Epidermal melanocyte (primary cell): ENCODE results near the gene PLCB1.

Experiments used
- DNase-seq: peaks from one replicate; pipeline ENCODE4 v3.0.0; 2011; ENCODE audit warnings: low spot score; ENCODE audit not compliant: insufficient read length

PLCB1 gene

GRCh38 chr20:8212286-8212685 is 80.2 kb downstream of the PLCB1 start:
- DNase-seq, result no peak

GRCh38 chr20:8213270-8213669 is 81.2 kb downstream of the PLCB1 start:
- no peak for DNase-seq

GRCh38 chr20:8213831-8214587 is 81.9 kb downstream of the PLCB1 start:
- DNase-seq, result no peak

- DNase-seq, result no peak
Observed at GRCh38 chr20:8215361-8215781, 83.3 kb downstream of the PLCB1 start.

GRCh38 chr20:8216375-8217200 is 84.5 kb downstream of the PLCB1 start:
- no peak for DNase-seq

- DNase-seq, result no peak
Observed at GRCh38 chr20:8218861-8219260, 86.8 kb downstream of the PLCB1 start.

- DNase-seq, result no peak
Observed at GRCh38 chr20:8219403-8219802, 87.3 kb downstream of the PLCB1 start.

GRCh38 chr20:8220716-8221115 is 88.7 kb downstream of the PLCB1 start:
- DNase-seq, result no peak

GRCh38 chr20:8221887-8222419 is 89.9 kb downstream of the PLCB1 start:
- no peak for DNase-seq

GRCh38 chr20:8223091-8223870 is 91.2 kb downstream of the PLCB1 start:
- DNase-seq, result no peak

- DNase-seq, result no peak
Observed at GRCh38 chr20:8225658-8226057, 93.6 kb downstream of the PLCB1 start.

GRCh38 chr20:8226106-8226505 is 94.0 kb downstream of the PLCB1 start:
- DNase-seq, result no peak

GRCh38 chr20:8227293-8227692 is 95.2 kb downstream of the PLCB1 start:
- DNase-seq, result no peak

GRCh38 chr20:8228315-8228714 is 96.2 kb downstream of the PLCB1 start:
- DNase-seq, result no peak

- DNase-seq, result no peak
Observed at GRCh38 chr20:8229090-8229489, 97.0 kb downstream of the PLCB1 start.

GRCh38 chr20:8231038-8231437 is 99.0 kb downstream of the PLCB1 start:
- no peak for DNase-seq

- DNase-seq, result no peak
Observed at GRCh38 chr20:8232332-8232731, 100.3 kb downstream of the PLCB1 start.

GRCh38 chr20:8234580-8234979 is 102.5 kb downstream of the PLCB1 start:
- no peak for DNase-seq

GRCh38 chr20:8242066-8242465 is 110.0 kb downstream of the PLCB1 start:
- DNase-seq, result no peak

GRCh38 chr20:8242827-8243724 is 111.0 kb downstream of the PLCB1 start:
- no peak for DNase-seq

GRCh38 chr20:8244637-8245036 is 112.6 kb downstream of the PLCB1 start:
- no peak for DNase-seq
